NCI-H2107 treated with DMSO at 0.1 percent for 48 hours (cell line): ENCODE data around the gene KLHL36.
"Not testable (repeated sequence)": the region's sequence is repeated elsewhere in the genome, so short reads cannot be mapped to it uniquely, and the experiment has no call there.

Experiments used
- DNase-seq: peaks from one replicate; lab custom pipeline; 2025; ENCODE audit not compliant: unreplicated experiment; lab: John Stamatoyannopoulos, UW

KLHL36 gene

GRCh38 chr16:84614968-84615813 lies 33.1 kb upstream of the KLHL36 start:
- peak; percentile 46 for DNase-seq

- no peak for DNase-seq
Observed at GRCh38 chr16:84616515-84616914, 31.8 kb upstream of the KLHL36 start.

GRCh38 chr16:84617041-84617790 lies 31.1 kb upstream of the KLHL36 start:
- DNase-seq, result no peak

GRCh38 chr16:84617791-84618580 lies 30.3 kb upstream of the KLHL36 start, which contains the start of gene COTL1:
Gene COTL1, minus strand, starts transcription at chr16:84618078. Its CDS starts 164 bp downstream, at chr16:84617914.
- DNase-seq, result peak; percentile 87

GRCh38 chr16:84618581-84619460 lies 29.5 kb upstream of the KLHL36 start:
- no peak for DNase-seq

GRCh38 chr16:84620913-84621312 lies 27.4 kb upstream of the KLHL36 start:
- DNase-seq, result not testable (repeated sequence)

- no peak for DNase-seq
Observed at GRCh38 chr16:84625556-84625955, 22.8 kb upstream of the KLHL36 start.

- no peak for DNase-seq
Observed at GRCh38 chr16:84628226-84628731, 20.0 kb upstream of the KLHL36 start.

GRCh38 chr16:84629580-84629979 lies 18.7 kb upstream of the KLHL36 start:
- no peak for DNase-seq

GRCh38 chr16:84630009-84630408 lies 18.3 kb upstream of the KLHL36 start:
- no peak for DNase-seq

GRCh38 chr16:84630446-84631152 lies 17.7 kb upstream of the KLHL36 start:
- no peak for DNase-seq

- DNase-seq, result no peak
Observed at GRCh38 chr16:84631153-84631466, 17.2 kb upstream of the KLHL36 start.

GRCh38 chr16:84631886-84632285 lies 16.4 kb upstream of the KLHL36 start:
- DNase-seq, result no peak

- DNase-seq, result not testable (repeated sequence)
Observed at GRCh38 chr16:84632862-84633261, 15.4 kb upstream of the KLHL36 start.

- DNase-seq, result peak; percentile 82
Observed at GRCh38 chr16:84633622-84634021, 14.7 kb upstream of the KLHL36 start.

- no peak for DNase-seq
Observed at GRCh38 chr16:84635702-84636101, 12.6 kb upstream of the KLHL36 start.

GRCh38 chr16:84637709-84638108 lies 10.6 kb upstream of the KLHL36 start:
- DNase-seq, result no peak

- no peak for DNase-seq
Observed at GRCh38 chr16:84638231-84638806, 10.0 kb upstream of the KLHL36 start.

- DNase-seq, result no peak
Observed at GRCh38 chr16:84640145-84640544, 8.2 kb upstream of the KLHL36 start.
